ENCODE measurements around the gene RGS7.

RGS7 gene

GRCh38 chr1:241130881-241131280 lies 226.1 kb downstream of the RGS7 start:
- H3K4me3 ChIP-seq (ENCODE audit: control insufficient read depth, low read depth, low read length) = no peak overlapping the region
- TF ChIP-seq CTCF (IDR thresholded peaks at IDR 0.05; ENCODE audit: control insufficient read depth, insufficient read depth, low read depth, low read length, missing control alignments) = no peak
- DNase-seq (ENCODE audit: low read depth) = no peak

GRCh38 chr1:241129207-241129960 lies 227.6 kb downstream of the RGS7 start:
- H3K4me3 ChIP-seq (ENCODE audit: control insufficient read depth, low read depth, low read length) = no peak overlapping the region
- no peak for TF ChIP-seq CTCF (IDR thresholded peaks at IDR 0.05; ENCODE audit: control insufficient read depth, insufficient read depth, low read depth, low read length, missing control alignments)
- DNase-seq (ENCODE audit: low read depth) = no peak

GRCh38 chr1:241125286-241125685 lies 231.7 kb downstream of the RGS7 start:
- no peak for TF ChIP-seq CTCF (IDR thresholded peaks at IDR 0.05; ENCODE audit: control insufficient read depth, insufficient read depth, low read depth, low read length, missing control alignments)
- H3K4me3 ChIP-seq (ENCODE audit: control insufficient read depth, low read depth, low read length) = no peak overlapping the region
- no peak for DNase-seq (ENCODE audit: low read depth)

- DNase-seq (ENCODE audit: low read depth) = no peak
- H3K4me3 ChIP-seq (ENCODE audit: control insufficient read depth, low read depth, low read length) = no peak overlapping the region
- no peak for TF ChIP-seq CTCF (IDR thresholded peaks at IDR 0.05; ENCODE audit: control insufficient read depth, insufficient read depth, low read depth, low read length, missing control alignments)
These were observed 239.0 kb downstream of the RGS7 start for GRCh38 chr1:241118049-241118448.

- TF ChIP-seq CTCF (IDR thresholded peaks at IDR 0.05; ENCODE audit: control insufficient read depth, insufficient read depth, low read depth, low read length, missing control alignments) = no peak
These were observed 241.2 kb downstream of the RGS7 start for GRCh38 chr1:241115784-241116183.

GRCh38 chr1:241114699-241115233 lies 242.2 kb downstream of the RGS7 start:
- no peak overlapping the region for H3K4me3 ChIP-seq (ENCODE audit: control insufficient read depth, low read depth, low read length)
- no peak for DNase-seq (ENCODE audit: low read depth)
- no peak for TF ChIP-seq CTCF (IDR thresholded peaks at IDR 0.05; ENCODE audit: control insufficient read depth, insufficient read depth, low read depth, low read length, missing control alignments)

More at GRCh38 chr1:241115784-241116183, 241.2 kb downstream of the RGS7 start:
- H3K4me3 ChIP-seq (ENCODE audit: control insufficient read depth, low read depth, low read length) = no peak overlapping the region
- DNase-seq (ENCODE audit: low read depth) = no peak

Data from AG09309 (cell line).